Naive thymus-derived CD8-positive, alpha-beta T cell (primary cell): ENCODE results near the gene AIG1. TPM values are rescaled to one million over a fixed set of nuclear protein-coding genes. Genes with fewer than 3 reads are reported as not detected.
A peak's percentile ranks its signal among the peaks of the same experiment; 100 is the strongest.
"Not testable (repeated sequence)": the region's sequence is repeated elsewhere in the genome, so short reads cannot be mapped to it uniquely, and the experiment has no call there.

Experiments
- ATAC-seq, 2 donors: fragments of 150-1000 bp; cut with Tn5 transposase in 1 of 2; sonication (Bioruptor Pico), chemical (Tn5 transposase) in 1 of 2; 1 replicate in 1 of 2; 2 replicates in 1 of 2; pipeline ENCODE4 v1.10.0; 2021; ENCODE audit warnings: mild to moderate bottlenecking in 2 of 2, moderate library complexity in 2 of 2
- POLR2A ChIA-PET: fragments of 350-600 bp; sonication (Branson Sonifier 250); formaldehyde crosslinking; loops from one replicate; lab custom pipeline; 2021; ENCODE audit warnings: antibody characterized with exemption; lab: Charles Lee
- DNase-seq, 10 donors: peaks; one replicate each; pipeline versions ENCODE4 v3.0.0 to v3.0.0-alpha.2; 2020 to 2022
- H3K27ac Mint-ChIP-seq, 10 donors: one replicate each; pipeline ENCODE4 v1.8.0; 2020 to 2022; ENCODE audit warnings: mild to moderate bottlenecking in 10 of 10, mixed read lengths in 10 of 10, moderate library complexity in 4 of 10, inconsistent platforms in 1 of 10
- H3K27me3 Mint-ChIP-seq, 5 donors: one replicate each; pipeline ENCODE4 v1.8.0; 2021 to 2022; ENCODE audit warnings: mixed read lengths in 5 of 5
- H3K36me3 Mint-ChIP-seq, 3 donors: one replicate each; pipeline ENCODE4 v1.8.0; 2020 to 2022; ENCODE audit warnings: mixed read lengths in 3 of 3, mild to moderate bottlenecking in 2 of 3, inconsistent platforms in 1 of 3
- H3K4me1 Mint-ChIP-seq, 4 donors: one replicate each; pipeline ENCODE4 v1.8.0; 2021 to 2022; ENCODE audit warnings: mixed read lengths in 4 of 4
- H3K4me3 Mint-ChIP-seq, 10 donors: one replicate each; pipeline ENCODE4 v1.8.0; 2020 to 2022; ENCODE audit warnings: mild to moderate bottlenecking in 10 of 10, mixed read lengths in 10 of 10, moderate library complexity in 6 of 10, inconsistent platforms in 1 of 10
- H3K9me3 Mint-ChIP-seq, 9 donors: one replicate each; pipeline ENCODE4 v1.8.0; 2020 to 2022; ENCODE audit warnings: mixed read lengths in 9 of 9, mild to moderate bottlenecking in 3 of 9, inconsistent platforms in 1 of 9, moderate library complexity in 1 of 9
- polyA plus RNA-seq, 3 donors: library from polyadenylated mRNA; unstranded; fragments of 300-500 nt; fragmentation: Illumina TruSeq; gene quantifications; one replicate each; pipeline ENCODE4 v1.2.3, GENCODE V29; 2021
- total RNA-seq, 8 experiments: library from RNA in 2 of 8; stranded (reverse) in 2 of 8; gene quantifications; one replicate each; pipeline ENCODE4 v1.2.3 and lab custom pipeline; 2021 to 2026

Gene AIG1
- total and polyA plus RNA-seq, 5 experiments from 2014 or later = 10.0 to 19.0 (median 14.5) TPM

GRCh38 chr6:143125455-143125854 lies 64.8 kb downstream of the AIG1 start:
- Mint-ChIP-seq H3K4me3 (no peak overlapping the region), H3K36me3 (peaks cover 0 to 26% (median 13%) of the 10 kb centered on the region in 3 donors), H3K27ac (no peak overlapping the region), H3K4me1 (no peaks in the 10 kb centered on the region), H3K9me3 (peaks cover 0 to 20% (median 11%) of the 10 kb centered on the region in 9 donors), H3K27me3 (no peaks in the 10 kb centered on the region)
- ATAC-seq (no peak), DNase-seq (no peak)
- POLR2A ChIA-PET = no interaction called here

GRCh38 chr6:143125864-143126573 lies 65.3 kb downstream of the AIG1 start:
- H3K36me3 Mint-ChIP-seq = peaks cover 0 to 26% (median 15%) of the 10 kb centered on the region in 3 donors

DNA sequence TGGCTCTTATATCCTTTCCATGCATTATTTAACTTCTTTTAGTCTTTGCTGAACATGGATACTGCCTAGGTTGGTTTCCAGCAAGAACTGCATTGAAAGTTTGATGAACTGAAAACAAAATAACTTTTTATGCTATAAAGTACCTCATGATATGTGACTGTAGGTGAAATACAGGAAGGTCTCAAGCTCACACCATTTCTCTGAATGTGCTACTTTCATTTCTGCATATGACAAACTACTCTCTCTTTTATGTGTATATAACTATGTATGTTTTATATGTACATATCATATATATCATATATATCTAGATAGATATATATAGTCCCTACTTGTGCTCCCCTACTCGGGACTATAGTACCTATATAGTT lies 65.9 kb downstream of the AIG1 start:
- H3K4me1 Mint-ChIP-seq = no peaks in the 10 kb centered on the region
- no peak for DNase-seq
- H3K27ac Mint-ChIP-seq = no peak overlapping the region
- no peak overlapping the region for H3K4me3 Mint-ChIP-seq
- ATAC-seq = no peak
- H3K36me3 Mint-ChIP-seq = peaks cover 0 to 28% (median 13%) of the 10 kb centered on the region in 3 donors
- H3K9me3 Mint-ChIP-seq = peaks cover 0 to 20% (median 14%) of the 10 kb centered on the region in 9 donors
- POLR2A ChIA-PET = no interaction called here
- no peaks in the 10 kb centered on the region for H3K27me3 Mint-ChIP-seq

More at GRCh38 chr6:143125864-143126573, 65.3 kb downstream of the AIG1 start:
- H3K27ac Mint-ChIP-seq = no peak overlapping the region
- H3K4me1 Mint-ChIP-seq = no peaks in the 10 kb centered on the region
- ATAC-seq (no peak), DNase-seq (no peak)
- H3K4me3 Mint-ChIP-seq = no peak overlapping the region
- H3K27me3 Mint-ChIP-seq = no peaks in the 10 kb centered on the region
- POLR2A ChIA-PET = no interaction called here
- peaks cover 0 to 20% (median 14%) of the 10 kb centered on the region in 9 donors for H3K9me3 Mint-ChIP-seq

- no peak overlapping the region for H3K27ac Mint-ChIP-seq
- H3K4me1 Mint-ChIP-seq = no peaks in the 10 kb centered on the region
- no peaks in the 10 kb centered on the region for H3K27me3 Mint-ChIP-seq
- peaks cover 0 to 21% (median 12%) of the 10 kb centered on the region in 9 donors for H3K9me3 Mint-ChIP-seq
- POLR2A ChIA-PET = no interaction called here
- no peak for ATAC-seq
- H3K4me3 Mint-ChIP-seq = no peak overlapping the region
- peaks cover 0 to 35% (median 22%) of the 10 kb centered on the region in 3 donors for H3K36me3 Mint-ChIP-seq
- no peak for DNase-seq
Observed at GRCh38 chr6:143127941-143128680, 67.4 kb downstream of the AIG1 start.

DNA sequence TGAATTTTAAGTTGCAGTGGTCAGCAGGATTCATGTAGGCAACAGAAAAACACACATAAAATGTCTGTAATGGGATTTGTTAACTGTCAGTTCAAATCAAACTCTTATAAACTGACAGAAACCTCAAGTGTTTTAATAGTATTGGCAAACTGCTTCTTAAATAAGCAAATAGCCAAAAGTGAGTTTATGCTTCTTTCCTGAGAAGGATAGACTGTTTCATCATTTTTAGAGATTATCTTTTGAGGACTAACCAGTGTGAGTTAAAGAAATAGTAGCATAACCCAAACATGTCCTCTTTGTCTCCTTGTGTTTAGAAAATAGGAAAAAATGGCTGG lies 68.0 kb downstream of the AIG1 start:
- no peaks in the 10 kb centered on the region for H3K27me3 Mint-ChIP-seq
- ATAC-seq = no peak
- peaks cover 0 to 21% (median 12%) of the 10 kb centered on the region in 9 donors for H3K9me3 Mint-ChIP-seq
- H3K4me3 Mint-ChIP-seq = no peak overlapping the region
- no peaks in the 10 kb centered on the region for H3K4me1 Mint-ChIP-seq
- no peak overlapping the region for H3K27ac Mint-ChIP-seq
- DNase-seq = no peak
- POLR2A ChIA-PET = no interaction called here
- peaks cover 0 to 35% (median 23%) of the 10 kb centered on the region in 3 donors for H3K36me3 Mint-ChIP-seq

DNA sequence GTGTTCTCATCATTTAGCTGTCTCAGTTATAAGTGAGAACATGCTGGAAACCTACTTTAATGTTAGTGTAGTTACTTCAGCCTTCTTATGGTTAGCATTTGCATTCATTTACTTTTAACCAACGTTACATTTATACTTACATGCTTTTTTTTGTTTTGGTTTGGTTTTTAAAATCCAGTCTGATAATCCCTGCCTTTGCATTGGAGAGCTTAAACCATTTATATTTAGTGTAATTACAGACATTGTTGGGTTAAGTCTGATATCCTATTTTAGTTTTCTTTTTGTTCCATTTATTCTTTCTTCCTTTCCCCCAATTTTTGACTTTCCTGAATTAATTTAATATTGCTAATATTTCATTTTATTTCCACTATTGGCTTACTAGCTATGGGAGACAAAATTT lies 70.2 kb downstream of the AIG1 start:
- Mint-ChIP-seq H3K36me3 (peaks cover 0 to 36% (median 23%) of the 10 kb centered on the region in 3 donors), H3K4me3 (no peak overlapping the region), H3K4me1 (peaks cover 4 to 5% (median 5%) of the 10 kb centered on the region in 4 donors), H3K27ac (no peak overlapping the region), H3K27me3 (no peaks in the 10 kb centered on the region), H3K9me3 (peaks cover 0 to 21% (median 12%) of the 10 kb centered on the region in 9 donors)
- POLR2A ChIA-PET = no interaction called here
- DNase-seq = no peak
- ATAC-seq = no peak

GRCh38 chr6:143135325-143135724 lies 74.6 kb downstream of the AIG1 start:
- DNase-seq = no peak
- peaks cover 0 to 18% (median 11%) of the 10 kb centered on the region in 9 donors for H3K9me3 Mint-ChIP-seq
- H3K27ac Mint-ChIP-seq = peak overlapping the region in 1 of 10 donors; percentile 22
- peaks cover 13 to 29% (median 21%) of the 10 kb centered on the region in 4 donors for H3K4me1 Mint-ChIP-seq
- H3K4me3 Mint-ChIP-seq = no peak overlapping the region
- peaks cover 16 to 51% (median 37%) of the 10 kb centered on the region in 3 donors for H3K36me3 Mint-ChIP-seq
- POLR2A ChIA-PET = no interaction called here
- ATAC-seq = no peak
- no peaks in the 10 kb centered on the region for H3K27me3 Mint-ChIP-seq

DNA sequence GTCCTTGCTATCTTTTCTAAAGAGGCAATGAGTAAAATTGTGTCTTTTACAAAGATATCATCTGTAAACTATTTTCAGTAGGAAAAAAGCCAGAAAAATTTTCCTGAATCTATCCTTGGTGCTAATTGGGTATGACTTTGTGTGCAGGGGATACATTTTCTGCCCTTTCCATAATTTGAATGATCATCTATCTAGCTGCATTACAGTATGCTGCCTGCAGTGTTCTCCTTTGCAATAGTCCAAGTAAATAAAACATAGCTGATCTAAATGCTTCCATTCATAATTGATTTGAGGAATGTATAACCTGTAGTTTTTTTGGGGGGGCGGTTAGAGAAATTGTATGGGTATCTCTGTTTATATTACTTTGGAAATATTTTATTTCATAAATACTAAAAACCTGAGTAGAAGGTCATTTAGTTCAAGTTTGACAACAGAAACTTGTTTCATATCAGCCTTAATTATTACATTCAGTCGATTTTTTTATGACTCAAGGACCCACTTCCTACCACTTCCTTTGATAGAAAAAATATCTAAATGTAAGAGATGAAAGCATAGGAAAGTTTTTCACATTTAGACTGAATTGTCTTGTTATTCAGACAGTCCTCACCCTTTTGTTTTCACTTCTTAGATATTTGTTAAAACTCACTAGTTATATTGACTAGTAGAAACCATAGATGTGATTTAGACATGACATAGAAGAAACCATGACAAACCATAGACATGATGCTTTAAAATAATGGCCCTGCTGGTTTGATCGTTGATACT lies 75.3 kb downstream of the AIG1 start:
- Mint-ChIP-seq H3K27ac (peak overlapping the region in 6 of 10 donors; percentile 18 to 76 (median 54)), H3K4me3 (peak overlapping the region in 3 of 10 donors; percentile 0 to 26 (median 13)), H3K9me3 (peaks cover 0 to 13% (median 6%) of the 10 kb centered on the region in 9 donors), H3K36me3 (peaks cover 21 to 51% (median 33%) of the 10 kb centered on the region in 3 donors), H3K27me3 (no peaks in the 10 kb centered on the region), H3K4me1 (peaks cover 14 to 29% (median 21%) of the 10 kb centered on the region in 4 donors)
- POLR2A ChIA-PET = no interaction called here
- DNase-seq (peak in 2 of 10 donors; percentile 1 to 7), ATAC-seq (peak in 1 of 2 donors; percentile 58)

DNA sequence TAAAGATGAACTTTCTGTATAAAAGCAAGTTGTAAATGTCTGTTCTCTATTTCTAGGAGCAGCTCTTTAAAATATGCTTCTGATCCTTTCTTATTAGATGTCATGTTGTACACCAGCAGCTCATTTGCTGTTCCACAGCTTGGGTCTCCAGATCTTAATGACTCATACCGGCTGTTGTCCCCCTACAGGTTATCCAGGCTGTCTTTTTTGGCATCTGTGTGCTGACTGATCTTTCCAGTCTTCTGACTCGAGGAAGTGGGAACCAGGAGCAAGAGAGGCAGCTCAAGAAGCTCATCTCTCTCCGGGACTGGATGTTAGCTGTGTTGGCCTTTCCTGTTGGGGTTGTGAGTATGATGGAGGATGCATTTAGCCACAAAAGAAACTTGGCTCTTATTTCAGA lies 76.0 kb downstream of the AIG1 start:
- ATAC-seq (no peak), DNase-seq (no peak)
- Mint-ChIP-seq H3K36me3 (peaks cover 24 to 47% (median 28%) of the 10 kb centered on the region in 3 donors), H3K27me3 (no peaks in the 10 kb centered on the region), H3K4me3 (peak overlapping the region in 5 of 10 donors; percentile 0 to 37 (median 21)), H3K4me1 (peaks cover 14 to 29% (median 21%) of the 10 kb centered on the region in 4 donors), H3K9me3 (peaks cover 0 to 6% (median 0%) of the 10 kb centered on the region in 9 donors), H3K27ac (peak overlapping the region in 7 of 10 donors; percentile 7 to 76 (median 49))
- POLR2A ChIA-PET = no interaction called here

DNA sequence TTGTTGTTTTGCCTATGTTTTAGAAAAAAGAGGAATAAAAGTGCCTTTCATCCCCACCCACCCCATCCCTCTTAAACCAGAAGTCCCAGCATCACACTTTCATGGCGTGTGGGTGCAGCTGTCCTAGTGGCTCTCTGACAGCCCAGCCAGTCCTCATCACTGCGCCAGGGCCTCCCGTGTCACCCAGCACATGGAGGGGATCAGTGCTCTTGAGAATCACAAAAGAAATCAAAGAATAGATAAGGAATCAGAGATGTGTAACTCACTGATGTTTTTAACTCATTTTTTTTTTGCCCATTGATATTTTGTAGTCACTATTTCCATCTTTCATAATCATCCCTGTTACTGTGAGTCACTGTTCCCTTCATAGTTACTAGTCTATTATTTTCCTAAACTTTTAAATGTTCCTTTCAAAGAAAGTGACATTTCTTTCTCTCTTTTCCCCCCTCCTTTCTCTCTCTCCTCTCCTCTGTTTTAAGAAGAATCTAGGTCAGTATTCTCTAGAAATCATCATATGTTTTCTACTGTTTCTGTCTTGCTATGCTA lies 78.6 kb downstream of the AIG1 start:
- H3K27ac Mint-ChIP-seq = peak overlapping the region in 1 of 10 donors; percentile 7
- no peak for ATAC-seq

GRCh38 chr6:143139884-143140283 lies 79.2 kb downstream of the AIG1 start:
- Mint-ChIP-seq H3K4me1 (peaks cover 14 to 29% (median 21%) of the 10 kb centered on the region in 4 donors), H3K36me3 (peaks cover 19 to 37% (median 24%) of the 10 kb centered on the region in 3 donors), H3K27ac (peak overlapping the region in 1 of 10 donors; percentile 7)
- ATAC-seq, H3K27me3 Mint-ChIP-seq, DNase-seq, H3K9me3 Mint-ChIP-seq, H3K4me3 Mint-ChIP-seq, POLR2A ChIA-PET: not testable (repeated sequence)

More for the DNA sequence above, 78.6 kb downstream of the AIG1 start:
- peaks cover 14 to 29% (median 21%) of the 10 kb centered on the region in 4 donors for H3K4me1 Mint-ChIP-seq
- POLR2A ChIA-PET = no interaction called here
- no peaks in the 10 kb centered on the region for H3K27me3 Mint-ChIP-seq
- H3K9me3 Mint-ChIP-seq = peaks cover 0 to 5% (median 0%) of the 10 kb centered on the region in 9 donors
- peaks cover 19 to 37% (median 24%) of the 10 kb centered on the region in 3 donors for H3K36me3 Mint-ChIP-seq
- no peak overlapping the region for H3K4me3 Mint-ChIP-seq
- DNase-seq = no peak

GRCh38 chr6:143140767-143141166 lies 80.1 kb downstream of the AIG1 start:
- ATAC-seq = no peak
- Mint-ChIP-seq H3K36me3 (peaks cover 19 to 37% (median 24%) of the 10 kb centered on the region in 3 donors), H3K4me3 (no peak overlapping the region), H3K4me1 (peaks cover 11 to 26% (median 17%) of the 10 kb centered on the region in 4 donors), H3K9me3 (peaks cover 0 to 5% (median 0%) of the 10 kb centered on the region in 9 donors), H3K27me3 (no peaks in the 10 kb centered on the region), H3K27ac (no peak overlapping the region)
- no peak for DNase-seq
- POLR2A ChIA-PET = no interaction called here
